HCT116 (cell line): ENCODE results near the gene FGFR1OP2. TPM values are rescaled to one million over a fixed set of nuclear protein-coding genes. Genes with fewer than 3 reads are reported as not detected.

Source experiments
- ATAC-seq: fragments of 200-7000 bp; cut with Tn5 transposase; 2 replicates; pipeline ENCODE4 v1.9.1; 2020; ENCODE audit warnings: mild to moderate bottlenecking, moderate library complexity
- BruUV-seq: library from RNA; stranded (reverse); fragments of 400-500 nt; replicated peaks from 2 replicates; lab custom pipeline; 2021; lab: Mats Ljungman, UMichigan
- CTCF ChIA-PET: fragments of 300-600 bp; sonication (Branson Sonifier 250); formaldehyde crosslinking; loops from one replicate; lab custom pipeline; 2021; ENCODE audit warnings: antibody characterized with exemption; lab: Charles Lee
- POLR2A ChIA-PET: fragments of 300-600, 350-600 bp; sonication (Branson Sonifier 250); formaldehyde crosslinking; loops from one replicate; lab custom pipeline; 2021; ENCODE audit warnings: antibody characterized with exemption; lab: Charles Lee
- RAD21 ChIA-PET, 2 experiments: fragments of 300-600 bp; sonication (Branson Sonifier 250); formaldehyde crosslinking; loops; one replicate each; lab custom pipeline; 2023; ENCODE audit warnings: low total read pairs in 2 of 2; ENCODE audit not compliant: uncharacterized antibody in 2 of 2, unreplicated experiment in 2 of 2, low non-redundant PET in 1 of 2; lab: Charles Lee
- DNase-seq: peaks from one replicate; pipeline ENCODE4 v3.0.0-alpha.2; 2010; ENCODE audit warnings: low read depth, low spot score
- H2AFZ ChIP-seq: fragments of 200-600 bp; shearing (Covaris generic), sonication (generic); 2 replicates; pipeline ENCODE4 v1.6.1; 2017; ENCODE audit warnings: low read depth, mixed run types, mixed read lengths, antibody characterized with exemption, low read length; ENCODE audit not compliant: poor library complexity, severe bottlenecking
- H3K27ac ChIP-seq: 2 replicates; pipeline ENCODE4 v1.5.1; 2012; ENCODE audit warnings: low read depth, low read length
- H3K27me3 ChIP-seq: fragments of 200-600 bp; sonication (generic); 2 replicates; pipeline ENCODE4 v1.6.1; 2016; ENCODE audit warnings: mixed run types, low read length, mixed read lengths; ENCODE audit not compliant: insufficient read depth
- H3K36me3 ChIP-seq, 2 experiments: fragments of 200-500 bp in 1 of 2; fragments of 200-600 bp in 1 of 2; sonication (Bioruptor generic) in 1 of 2; sonication (generic) in 1 of 2; 2 replicates each; pipeline versions ENCODE4 v1.5.1 to v1.6.1; 2014 to 2016; ENCODE audit warnings: low read length in 2 of 2, inconsistent platforms in 1 of 2, mixed read lengths in 1 of 2, mixed run types in 1 of 2; ENCODE audit not compliant: insufficient read depth in 2 of 2, control insufficient read depth in 1 of 2
- H3K4me1 ChIP-seq, 2 experiments: fragments of 200-600 bp in 1 of 2; sonication (generic) in 1 of 2; 2 replicates each; pipeline versions ENCODE4 v1.5.1 to v1.6.1; 2012 to 2017; ENCODE audit warnings: low read length in 2 of 2, inconsistent platforms in 1 of 2, mild to moderate bottlenecking in 1 of 2, mixed read lengths in 1 of 2, mixed run types in 1 of 2, moderate library complexity in 1 of 2; ENCODE audit not compliant: insufficient read depth in 2 of 2, control insufficient read depth in 1 of 2
- H3K4me2 ChIP-seq: fragments of 200-600 bp; sonication (generic); 2 replicates; pipeline ENCODE4 v1.6.1; 2017; ENCODE audit warnings: mixed run types, low read length, mixed read lengths
- H3K4me3 ChIP-seq, 2 experiments: fragments of 200-600 bp in 1 of 2; sonication (generic) in 1 of 2; replicated peaks in 1 of 2; 2 replicates each; pipeline ENCODE4 v1.5.1; 2011 to 2016; ENCODE audit warnings: low read length in 2 of 2, control low read depth in 1 of 2, low read depth in 1 of 2, mild to moderate bottlenecking in 1 of 2, mixed read lengths in 1 of 2, mixed run types in 1 of 2
- H3K79me2 ChIP-seq: fragments of 200-600 bp; sonication (generic); 2 replicates; pipeline ENCODE4 v1.6.1; 2017; ENCODE audit warnings: mild to moderate bottlenecking, mixed run types, low read length, moderate library complexity, mixed read lengths; ENCODE audit not compliant: insufficient read depth
- H3K9ac ChIP-seq: fragments of 200-600 bp; sonication (generic); 2 replicates; pipeline ENCODE4 v1.6.1; 2016; ENCODE audit warnings: low read length, mixed read lengths
- H3K9me2 ChIP-seq: fragments of 200-600 bp; sonication (generic), shearing (Covaris generic); 2 replicates; pipeline ENCODE4 v1.6.1; 2017; ENCODE audit warnings: mixed run types, mild to moderate bottlenecking, moderate library complexity; ENCODE audit not compliant: insufficient read depth
- H3K9me3 ChIP-seq, 2 experiments: fragments of 200-500 bp in 1 of 2; fragments of 200-600 bp in 1 of 2; sonication (Bioruptor generic) in 1 of 2; sonication (generic) in 1 of 2; 2 replicates each; pipeline ENCODE4 v1.6.1; 2014 to 2017; ENCODE audit warnings: low read length in 2 of 2, mixed read lengths in 2 of 2, inconsistent platforms in 1 of 2, low read depth in 1 of 2, mild to moderate bottlenecking in 1 of 2, mixed run types in 1 of 2, moderate library complexity in 1 of 2; ENCODE audit not compliant: control insufficient read depth in 1 of 2, insufficient read depth in 1 of 2
- H4K20me1 ChIP-seq: fragments of 200-600 bp; sonication (generic), shearing (Covaris generic); 2 replicates; pipeline ENCODE4 v1.6.1; 2017; ENCODE audit warnings: mixed run types, mild to moderate bottlenecking, moderate library complexity; ENCODE audit not compliant: insufficient read depth
- CBX3 ChIP-seq: IDR thresholded peaks from 2 replicates; pipeline ENCODE4 v1.6.1; 2012; ENCODE audit warnings: low read depth
- ELF1 ChIP-seq: IDR thresholded peaks from 2 replicates; pipeline ENCODE4 v1.6.1; 2012; ENCODE audit warnings: low read depth, borderline replicate concordance
- EZH2 ChIP-seq: fragments of 200-600 bp; sonication (generic); IDR thresholded peaks from 2 replicates; pipeline ENCODE4 v1.6.1; 2017; ENCODE audit warnings: antibody characterized with exemption, mixed run types
- EZH2phosphoT487 ChIP-seq: fragments of 200-600 bp; IDR thresholded peaks from 2 replicates; pipeline ENCODE4 v1.6.1; 2018; ENCODE audit warnings: antibody characterized with exemption, borderline replicate concordance
- JUND ChIP-seq: IDR thresholded peaks from 2 replicates; pipeline ENCODE4 v1.6.1; 2012
- POLR2A ChIP-seq: IDR thresholded peaks from 2 replicates; pipeline ENCODE4 v1.7.0; 2011; ENCODE audit warnings: borderline replicate concordance; ENCODE audit not compliant: insufficient read depth, insufficient read length; ENCODE audit errors: extremely low read depth
- POLR2AphosphoS5 ChIP-seq: IDR thresholded peaks from 2 replicates; pipeline ENCODE4 v1.6.1; 2011; ENCODE audit warnings: mild to moderate bottlenecking, low read depth, low read length, moderate library complexity
- RAD21 ChIP-seq: IDR thresholded peaks from 2 replicates; pipeline ENCODE4 v1.6.1; 2012; ENCODE audit warnings: low read depth, mild to moderate bottlenecking
- SIN3A ChIP-seq: IDR thresholded peaks from 2 replicates; pipeline ENCODE4 v1.6.1; 2012; ENCODE audit warnings: low read depth
- SP1 ChIP-seq: IDR thresholded peaks from 2 replicates; pipeline ENCODE4 v1.6.1; 2012; ENCODE audit warnings: low read depth
- SRF ChIP-seq: IDR thresholded peaks from 2 replicates; pipeline ENCODE4 v1.6.1; 2012; ENCODE audit warnings: low read depth
- TCF7L2 ChIP-seq: IDR thresholded peaks from 2 replicates; pipeline ENCODE4 v1.7.0; 2011; ENCODE audit warnings: borderline replicate concordance, inconsistent platforms; ENCODE audit not compliant: insufficient read depth, insufficient read length; ENCODE audit errors: extremely low read depth
- YY1 ChIP-seq: IDR thresholded peaks from 2 replicates; pipeline ENCODE4 v1.6.1; 2011; ENCODE audit warnings: low read length, low read depth, moderate library complexity, mild to moderate bottlenecking; ENCODE audit not compliant: insufficient replicate concordance; ENCODE audit errors: extremely low read depth
- intact Hi-C: fragments of 100-400 bp; cut with micrococcal nuclease; formaldehyde crosslinking; loops from 2 replicates; pipeline ENCODE4 v1.10.0; 2022
- total RNA-seq: library from RNA; stranded (reverse); gene quantifications from one replicate; pipeline ENCODE4 v1.2.1, GENCODE V29; 2021; ENCODE audit not compliant: unreplicated experiment
- TF ChIP-seq, protein P1 (sequence below): IDR thresholded peaks from 2 replicates; pipeline ENCODE4 v1.6.1; 2012
- TF ChIP-seq, protein P2 (sequence below): IDR thresholded peaks from 2 replicates; pipeline ENCODE4 v1.6.1; 2012
- TF ChIP-seq, protein P3 (sequence below), 3 experiments: fragments of 200-600 bp in 1 of 3; sonication (generic) in 1 of 3; IDR thresholded peaks in 2 of 3; conservative IDR thresholded peaks in 1 of 3; 2 replicates each; pipeline ENCODE4 v1.5.1; 2012 to 2017; ENCODE audit warnings: low read depth in 2 of 3, low read length in 2 of 3, antibody characterized with exemption in 1 of 3, borderline replicate concordance in 1 of 3, control low read depth in 1 of 3, mild to moderate bottlenecking in 1 of 3, mixed read lengths in 1 of 3, mixed run types in 1 of 3, moderate library complexity in 1 of 3; ENCODE audit not compliant: insufficient read depth in 1 of 3
- TF ChIP-seq, protein P4 (sequence below): IDR thresholded peaks from 2 replicates; pipeline ENCODE4 v1.6.1; 2011; ENCODE audit warnings: mild to moderate bottlenecking, low read length, moderate library complexity; ENCODE audit not compliant: insufficient replicate concordance; ENCODE audit errors: extremely low read depth

FGFR1OP2 gene
- total RNA-seq, 1 experiment from 2014 or later: 29.6 TPM

DNA sequence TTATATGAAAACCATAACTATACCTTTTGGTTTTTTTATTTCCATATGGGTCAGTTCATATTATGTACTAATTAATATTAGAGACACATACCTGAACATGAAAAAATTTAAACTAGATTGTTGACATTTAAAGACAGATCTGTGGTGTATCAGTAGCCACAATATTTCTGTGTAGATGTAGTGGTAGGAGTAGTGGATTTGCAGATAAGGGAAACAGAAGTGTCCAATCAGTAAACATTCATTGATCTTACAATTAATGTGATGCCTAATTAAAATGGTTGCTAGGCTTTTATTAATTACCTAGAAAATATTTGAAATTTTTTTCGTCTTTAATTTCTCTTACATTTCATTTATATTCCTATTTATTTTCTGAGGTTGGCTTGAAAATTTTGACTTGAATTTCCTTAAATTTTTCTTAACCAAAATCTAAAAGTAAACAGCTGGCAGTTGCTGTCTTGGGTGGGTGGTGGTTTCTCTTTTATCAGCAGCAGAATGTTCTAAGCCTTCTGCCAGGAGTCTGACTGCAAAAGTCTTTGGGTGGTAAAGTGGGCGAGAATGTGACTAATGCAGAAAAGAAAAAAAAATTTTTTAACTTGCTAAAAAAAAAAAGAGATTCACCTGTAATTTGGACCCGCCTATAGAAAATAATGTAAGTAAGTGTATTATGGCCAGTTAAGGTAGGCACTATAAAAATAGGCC lies 2.4 kb downstream of the FGFR1OP2 start:
- H2AFZ ChIP-seq: no peak overlapping the region
- DNase-seq (no peak), ATAC-seq (no peak)
- ChIA-PET RAD21 (no interaction called here), POLR2A (no interaction called here), CTCF (no interaction called here)
- peaks cover 0 to 4% of the 10 kb centered on the region in 2 experiments; a peak in 1 of 4 replicates for H3K36me3 ChIP-seq
- no peak overlapping the region for H3K9ac ChIP-seq
- peaks cover 3 to 26% of the 10 kb centered on the region in 2 experiments for H3K4me1 ChIP-seq
- no peak overlapping the region for H3K27ac ChIP-seq
- no peak overlapping the region; the same call in 1 of the 2 replicates for H3K4me2 ChIP-seq
- H3K9me3 ChIP-seq: no peaks in the 10 kb centered on the region
- BruUV-seq: no TSS peak
- peaks cover 11% of the 10 kb centered on the region; the same call in 1 of the 2 replicates for H4K20me1 ChIP-seq
- no peaks in the 10 kb centered on the region for H3K9me2 ChIP-seq
- H3K79me2 ChIP-seq: peaks cover 94% of the 10 kb centered on the region
- intact Hi-C loops: no loop called here
- no peaks in the 10 kb centered on the region for H3K27me3 ChIP-seq
- H3K4me3 ChIP-seq: no peak overlapping the region; a peak in 1 of 4 replicates
- TF ChIP-seq, protein P1, sequence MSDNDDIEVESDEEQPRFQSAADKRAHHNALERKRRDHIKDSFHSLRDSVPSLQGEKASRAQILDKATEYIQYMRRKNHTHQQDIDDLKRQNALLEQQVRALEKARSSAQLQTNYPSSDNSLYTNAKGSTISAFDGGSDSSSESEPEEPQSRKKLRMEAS: no peak
- TF ChIP-seq SIN3A: no peak
- no peak for TF ChIP-seq SP1
- no peak for TF ChIP-seq JUND

DNA sequence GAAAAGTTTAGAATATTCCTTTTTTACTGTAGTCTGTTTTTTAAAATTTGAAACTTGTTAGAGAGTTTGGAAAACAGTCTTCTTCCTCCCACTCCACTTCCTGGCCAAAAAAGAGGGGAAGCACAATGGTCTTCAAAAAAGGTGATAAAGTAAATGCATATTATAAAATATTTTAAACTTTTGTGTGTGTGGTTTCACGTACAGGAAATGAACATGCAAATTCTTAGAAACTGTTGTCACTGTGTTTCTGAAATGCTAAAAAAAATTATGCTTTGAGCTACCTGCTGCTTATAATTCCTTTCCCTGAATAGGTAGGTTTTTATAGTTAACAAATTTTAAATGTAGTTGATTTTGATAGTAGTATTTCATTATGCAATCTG lies 2.9 kb downstream of the FGFR1OP2 start:
- Histone ChIP-seq H3K27ac (no peak overlapping the region), H4K20me1 (peaks cover 11% of the 10 kb centered on the region; the same call in 1 of the 2 replicates), H3K9me3 (no peaks in the 10 kb centered on the region), H3K4me1 (peaks cover 3 to 26% of the 10 kb centered on the region in 2 experiments), H3K79me2 (peaks cover 94% of the 10 kb centered on the region), H3K36me3 (no peaks in the 10 kb centered on the region), H3K4me2 (no peak overlapping the region), H2AFZ (no peak overlapping the region), H3K9me2 (no peaks in the 10 kb centered on the region), H3K27me3 (no peaks in the 10 kb centered on the region), H3K4me3 (no peak overlapping the region), H3K9ac (no peak overlapping the region)
- ChIA-PET RAD21 (no interaction called here), POLR2A (no interaction called here), CTCF (no interaction called here)
- intact Hi-C loops: no loop called here
- ATAC-seq: no peak
- no peak for DNase-seq
- no TSS peak for BruUV-seq
- TF ChIP-seq EZH2phosphoT487 (no peak), SRF (no peak), EZH2 (no peak), RAD21 (no peak), ELF1 (no peak), SP1 (no peak), POLR2AphosphoS5 (no peak), CBX3 (no peak), POLR2A (no peak), TCF7L2 (no peak), YY1 (no peak)
- TF ChIP-seq, protein P2, sequence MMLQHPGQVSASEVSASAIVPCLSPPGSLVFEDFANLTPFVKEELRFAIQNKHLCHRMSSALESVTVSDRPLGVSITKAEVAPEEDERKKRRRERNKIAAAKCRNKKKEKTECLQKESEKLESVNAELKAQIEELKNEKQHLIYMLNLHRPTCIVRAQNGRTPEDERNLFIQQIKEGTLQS: no peak
- TF ChIP-seq, protein P3, sequence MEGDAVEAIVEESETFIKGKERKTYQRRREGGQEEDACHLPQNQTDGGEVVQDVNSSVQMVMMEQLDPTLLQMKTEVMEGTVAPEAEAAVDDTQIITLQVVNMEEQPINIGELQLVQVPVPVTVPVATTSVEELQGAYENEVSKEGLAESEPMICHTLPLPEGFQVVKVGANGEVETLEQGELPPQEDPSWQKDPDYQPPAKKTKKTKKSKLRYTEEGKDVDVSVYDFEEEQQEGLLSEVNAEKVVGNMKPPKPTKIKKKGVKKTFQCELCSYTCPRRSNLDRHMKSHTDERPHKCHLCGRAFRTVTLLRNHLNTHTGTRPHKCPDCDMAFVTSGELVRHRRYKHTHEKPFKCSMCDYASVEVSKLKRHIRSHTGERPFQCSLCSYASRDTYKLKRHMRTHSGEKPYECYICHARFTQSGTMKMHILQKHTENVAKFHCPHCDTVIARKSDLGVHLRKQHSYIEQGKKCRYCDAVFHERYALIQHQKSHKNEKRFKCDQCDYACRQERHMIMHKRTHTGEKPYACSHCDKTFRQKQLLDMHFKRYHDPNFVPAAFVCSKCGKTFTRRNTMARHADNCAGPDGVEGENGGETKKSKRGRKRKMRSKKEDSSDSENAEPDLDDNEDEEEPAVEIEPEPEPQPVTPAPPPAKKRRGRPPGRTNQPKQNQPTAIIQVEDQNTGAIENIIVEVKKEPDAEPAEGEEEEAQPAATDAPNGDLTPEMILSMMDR (IDR thresholded peaks at IDR 0.05 in 2 of 3, conservative IDR thresholded peaks at IDR 0.05 in 1 of 3; ENCODE audit: borderline replicate concordance in 1 of 3, insufficient read depth in 1 of 3, low read depth in 2 of 3, low read length in 2 of 3): no peak
- TF ChIP-seq, protein P4, sequence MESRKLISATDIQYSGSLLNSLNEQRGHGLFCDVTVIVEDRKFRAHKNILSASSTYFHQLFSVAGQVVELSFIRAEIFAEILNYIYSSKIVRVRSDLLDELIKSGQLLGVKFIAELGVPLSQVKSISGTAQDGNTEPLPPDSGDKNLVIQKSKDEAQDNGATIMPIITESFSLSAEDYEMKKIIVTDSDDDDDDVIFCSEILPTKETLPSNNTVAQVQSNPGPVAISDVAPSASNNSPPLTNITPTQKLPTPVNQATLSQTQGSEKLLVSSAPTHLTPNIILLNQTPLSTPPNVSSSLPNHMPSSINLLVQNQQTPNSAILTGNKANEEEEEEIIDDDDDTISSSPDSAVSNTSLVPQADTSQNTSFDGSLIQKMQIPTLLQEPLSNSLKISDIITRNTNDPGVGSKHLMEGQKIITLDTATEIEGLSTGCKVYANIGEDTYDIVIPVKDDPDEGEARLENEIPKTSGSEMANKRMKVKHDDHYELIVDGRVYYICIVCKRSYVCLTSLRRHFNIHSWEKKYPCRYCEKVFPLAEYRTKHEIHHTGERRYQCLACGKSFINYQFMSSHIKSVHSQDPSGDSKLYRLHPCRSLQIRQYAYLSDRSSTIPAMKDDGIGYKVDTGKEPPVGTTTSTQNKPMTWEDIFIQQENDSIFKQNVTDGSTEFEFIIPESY: no peak
